NCI-H1105 treated with DMSO at 0.1 percent for 48 hours (cell line): ENCODE results near the gene STRBP.
"Not testable (repeated sequence)": the region's sequence is repeated elsewhere in the genome, so short reads cannot be mapped to it uniquely, and the experiment has no call there.

Experiments used
- DNase-seq: peaks from one replicate; lab custom pipeline; 2025; lab: John Stamatoyannopoulos, UW

STRBP gene

DNA sequence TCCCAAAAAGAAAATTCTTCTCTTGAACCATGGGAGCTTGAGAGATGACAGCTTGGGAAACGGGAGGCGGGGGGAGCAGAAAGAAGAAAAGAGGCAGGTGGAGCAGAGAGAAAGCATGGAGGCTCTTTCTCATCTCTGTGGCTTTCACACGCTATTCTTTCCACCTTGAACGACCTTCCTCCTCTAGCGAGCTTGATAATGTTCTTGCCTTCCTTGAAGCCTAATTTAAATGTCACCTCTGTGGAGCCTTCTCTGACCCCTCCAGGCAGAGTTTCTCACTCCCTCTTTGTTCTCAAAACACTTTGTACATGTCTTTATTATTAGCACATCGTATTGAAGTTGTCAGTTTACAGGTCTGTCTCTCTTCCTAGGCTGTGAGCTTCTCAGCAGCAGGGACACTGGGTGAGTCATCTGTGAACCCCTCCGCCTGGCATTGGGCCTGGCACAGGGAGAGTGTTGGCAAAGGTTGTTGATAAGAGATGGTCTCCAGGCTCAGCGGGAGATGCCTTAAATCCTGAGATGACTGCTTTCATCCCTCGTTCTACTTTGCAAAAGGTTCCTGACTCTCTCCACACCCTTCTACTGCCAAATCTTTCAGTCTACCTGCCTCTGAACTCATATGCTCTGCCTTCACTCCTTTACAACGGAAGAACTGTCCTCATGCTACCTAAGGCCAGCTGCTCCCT is 14.1 kb upstream of the STRBP start:
- no peak for DNase-seq

- DNase-seq = no peak
These were observed 13.4 kb upstream of the STRBP start for GRCh38 chr9:123281659-123282350.

DNA sequence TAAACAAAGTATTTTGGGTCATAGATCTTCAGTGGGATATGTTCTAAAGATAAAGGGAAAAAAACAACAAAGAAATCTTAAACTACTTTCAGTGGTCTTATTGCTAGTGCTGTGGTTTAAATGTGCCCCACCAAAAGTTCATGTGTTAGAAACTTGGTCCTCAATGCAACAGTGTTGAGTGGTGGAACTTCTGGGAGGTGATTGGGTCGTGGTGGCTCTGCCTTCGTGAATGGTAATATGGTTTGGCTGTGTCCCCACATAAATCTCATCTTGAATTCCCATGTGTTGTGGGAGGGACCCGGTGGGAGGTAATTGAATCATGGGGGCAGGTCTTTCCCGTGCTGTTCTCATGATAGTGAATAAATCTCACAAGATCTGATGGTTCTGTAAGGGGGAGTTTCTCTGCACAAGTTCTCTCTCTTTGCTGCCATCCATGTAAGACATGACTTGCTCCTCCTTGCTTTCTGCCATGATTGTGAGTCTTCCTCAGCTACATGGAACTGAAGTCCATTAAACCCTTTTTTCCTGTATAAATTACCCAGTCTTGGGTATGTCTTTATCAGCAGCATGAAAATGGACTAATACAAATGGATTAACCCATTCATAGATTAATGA is 10.6 kb upstream of the STRBP start:
- not testable (repeated sequence) for DNase-seq

DNA sequence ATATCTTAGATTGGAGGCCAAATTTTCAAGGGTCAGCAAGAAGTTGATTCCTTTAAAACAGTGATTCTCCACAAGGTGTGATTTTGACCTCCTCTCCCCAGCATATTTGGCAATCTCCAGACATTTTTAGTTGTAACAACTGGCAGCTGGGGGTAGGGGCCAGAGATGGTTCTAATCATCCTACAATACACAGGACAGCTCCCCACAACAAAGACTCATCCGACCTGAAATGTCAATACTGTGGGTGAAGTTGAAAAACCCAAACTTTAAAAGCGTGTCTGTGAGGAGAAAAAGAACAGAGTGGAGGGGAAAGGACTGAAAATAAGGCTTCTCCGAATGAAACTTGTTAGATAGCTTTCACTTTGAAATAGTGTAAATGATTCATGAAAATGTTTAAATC is 10.0 kb upstream of the STRBP start:
- DNase-seq = no peak

DNA sequence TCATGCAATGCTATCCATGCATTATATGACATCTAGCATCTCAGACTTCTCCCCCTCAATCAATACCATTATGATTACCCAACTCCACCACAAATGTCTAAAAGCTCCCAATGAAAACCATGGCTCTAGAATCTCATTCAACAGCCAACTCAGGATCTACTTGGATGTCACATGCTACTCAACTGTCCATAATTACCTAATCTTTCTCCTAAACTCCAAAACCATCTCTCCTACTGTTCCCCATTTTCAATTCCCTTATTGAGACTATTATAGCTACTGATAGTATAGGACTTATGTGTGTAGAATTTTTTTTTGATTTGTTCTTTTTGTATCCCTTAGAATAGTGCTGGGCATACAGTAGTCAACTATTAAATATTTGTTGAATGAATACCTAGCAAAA is 8.2 kb upstream of the STRBP start:
- DNase-seq = no peak

DNA sequence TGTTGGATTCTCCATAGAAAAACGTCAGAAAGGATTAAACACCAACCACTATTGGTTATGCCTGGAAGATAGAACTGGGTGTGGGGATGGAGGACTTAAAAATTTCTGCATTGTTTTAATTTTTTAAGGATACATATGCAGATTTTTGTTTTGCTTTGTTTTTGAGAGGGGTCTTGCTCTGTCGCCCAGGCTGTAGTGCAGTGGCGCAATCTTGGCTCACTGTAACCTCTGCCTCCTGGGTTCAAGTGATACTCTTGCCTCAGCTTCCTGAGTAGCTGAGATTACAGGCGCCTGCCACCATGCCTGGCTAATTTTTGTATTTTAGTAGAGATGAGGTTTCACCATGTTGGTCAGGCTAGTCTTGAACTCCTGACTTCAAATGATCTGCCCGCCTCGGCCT is 2.7 kb upstream of the STRBP start:
- not testable (repeated sequence) for DNase-seq

DNA sequence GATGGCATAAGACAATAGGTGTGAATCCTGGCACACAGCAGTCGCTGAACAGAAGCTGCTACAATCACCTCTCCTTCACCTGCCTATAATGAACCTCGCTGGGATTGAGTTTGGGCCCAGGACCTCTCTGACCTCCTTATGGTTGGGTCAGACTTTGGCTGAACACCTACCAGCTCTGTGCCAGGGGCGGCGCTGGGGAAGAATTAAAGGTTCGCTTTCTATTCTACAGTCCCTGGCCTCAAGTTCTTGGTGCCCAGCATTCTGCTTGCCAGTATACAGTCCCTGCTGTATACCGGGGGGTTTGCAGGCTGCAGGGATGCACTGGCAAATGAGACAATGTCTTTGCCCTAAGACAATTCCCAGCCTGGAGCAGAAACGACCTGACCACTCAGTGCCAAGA is 895 bp upstream of the STRBP start:
- DNase-seq = no peak

DNA sequence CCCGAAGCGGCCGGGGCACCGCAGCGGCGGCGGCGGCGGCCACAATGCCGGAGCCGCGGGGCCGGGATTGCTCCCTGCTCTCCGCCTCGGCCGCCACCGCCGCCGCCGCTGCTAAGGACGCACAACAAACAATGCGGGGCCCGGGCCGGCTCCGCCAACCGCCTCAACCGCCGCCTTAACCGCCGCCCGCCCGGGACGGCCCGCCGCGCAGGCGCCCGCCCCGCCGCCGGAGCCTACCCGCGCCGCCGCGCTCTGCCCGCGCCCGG is 254 bp downstream of the STRBP start:
- DNase-seq = no peak

GRCh38 chr9:123267481-123268198 is 746 bp downstream of the STRBP start:
- no peak for DNase-seq

DNA sequence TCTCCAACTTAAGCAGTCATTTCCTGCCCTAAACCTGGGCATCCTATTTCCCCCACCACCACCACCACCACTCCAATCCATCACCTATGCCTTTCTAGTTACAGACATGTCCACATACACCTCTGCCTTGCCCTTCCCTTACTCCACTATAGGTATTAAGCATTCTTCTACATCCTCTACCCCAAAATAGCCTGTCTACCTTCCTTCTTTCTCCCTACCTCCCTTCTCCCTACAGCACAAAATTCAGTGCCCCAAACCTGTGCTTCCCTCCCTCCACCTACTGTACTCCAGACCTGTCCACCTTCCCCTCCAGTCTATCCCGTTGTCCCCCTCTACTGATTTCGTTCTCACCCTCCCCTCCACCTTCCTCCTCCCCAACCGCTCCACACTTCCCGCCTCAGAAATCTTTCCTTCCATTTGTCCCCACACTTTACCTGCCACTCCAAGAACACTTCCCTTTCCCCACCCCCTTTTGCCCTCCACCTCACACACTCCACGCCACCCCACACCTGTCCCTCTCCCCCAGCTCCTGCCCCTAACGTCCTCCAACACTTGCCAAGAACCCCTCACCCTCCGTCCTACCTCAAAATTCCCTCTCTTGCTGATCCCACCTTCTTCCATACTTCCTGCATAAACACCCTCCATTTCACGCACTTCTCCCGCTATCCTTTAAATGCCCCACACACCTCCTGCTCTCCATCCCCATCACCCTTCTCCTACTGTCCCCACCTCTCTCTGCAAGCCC is 1.6 kb downstream of the STRBP start:
- DNase-seq = no peak

GRCh38 chr9:123265833-123266232 is 2.6 kb downstream of the STRBP start:
- no peak for DNase-seq

DNA sequence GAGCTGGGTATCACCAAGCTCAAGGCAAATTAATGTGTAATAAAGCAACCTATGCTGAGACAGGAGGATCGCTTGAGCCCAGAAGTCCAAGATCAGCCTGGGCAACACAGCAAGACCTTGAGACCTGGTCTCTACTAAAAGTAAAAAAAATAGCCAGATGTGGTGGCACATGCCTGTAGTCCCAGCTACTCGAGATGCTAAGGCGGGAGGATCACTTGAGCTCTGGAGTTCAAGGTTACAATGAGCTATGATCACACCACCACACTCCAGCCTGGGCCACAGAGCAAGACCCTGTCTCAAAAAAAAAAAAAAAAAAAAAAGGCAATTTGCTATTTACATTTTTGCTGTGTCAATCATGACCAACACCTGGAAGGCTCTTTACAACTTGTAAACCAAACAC is 5.2 kb downstream of the STRBP start:
- DNase-seq = no peak

GRCh38 chr9:123262338-123262737 is 6.0 kb downstream of the STRBP start:
- DNase-seq = no peak

GRCh38 chr9:123261006-123261677 is 7.2 kb downstream of the STRBP start:
- no peak for DNase-seq

- no peak for DNase-seq
These were observed 8.0 kb downstream of the STRBP start for GRCh38 chr9:123260340-123260739.

GRCh38 chr9:123257276-123257675 is 11.1 kb downstream of the STRBP start:
- DNase-seq = no peak

DNA sequence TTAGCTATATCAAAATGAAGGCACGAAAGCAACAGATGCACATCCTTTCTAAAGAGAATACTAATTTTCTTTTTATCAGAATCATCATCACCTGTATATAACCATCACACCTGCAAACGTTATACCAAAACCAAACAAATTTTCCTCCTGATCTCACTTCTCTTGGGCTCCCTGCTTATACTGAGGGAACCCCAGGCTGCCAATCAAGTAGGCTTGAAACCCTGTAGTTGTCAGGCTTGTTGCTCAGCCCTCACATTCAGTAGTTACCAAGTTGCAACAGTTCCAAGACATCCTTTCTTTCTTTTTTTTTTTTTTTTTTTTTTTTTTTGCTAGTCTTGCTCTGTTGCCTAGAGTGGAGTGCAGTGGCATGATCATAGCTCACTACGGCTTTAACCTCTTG is 12.7 kb downstream of the STRBP start:
- DNase-seq = no peak

GRCh38 chr9:123253204-123253603 is 15.2 kb downstream of the STRBP start:
- DNase-seq = no peak

DNA sequence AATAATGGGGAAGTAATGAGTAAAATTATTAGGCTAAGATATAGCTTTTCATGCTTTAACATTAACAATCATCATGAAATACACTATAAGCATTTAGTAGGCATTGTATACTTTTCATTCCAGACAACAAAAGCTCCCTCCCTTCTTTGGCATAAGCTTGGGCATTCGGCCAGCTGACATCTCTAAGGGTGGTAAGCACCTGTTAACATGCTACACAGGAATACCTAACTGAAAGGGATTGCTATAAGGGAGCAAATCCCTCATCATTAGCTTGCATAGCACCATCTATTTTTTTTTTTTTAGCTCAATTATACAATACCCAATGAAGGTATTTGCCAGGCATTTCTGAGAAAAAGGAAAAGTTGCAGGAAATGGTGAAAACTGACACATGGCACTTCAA is 16.6 kb downstream of the STRBP start:
- peak; percentile 79 for DNase-seq

- no peak for DNase-seq
These were observed 17.1 kb downstream of the STRBP start for GRCh38 chr9:123251324-123251723.

- no peak for DNase-seq
These were observed 17.9 kb downstream of the STRBP start for GRCh38 chr9:123250504-123250903.

DNA sequence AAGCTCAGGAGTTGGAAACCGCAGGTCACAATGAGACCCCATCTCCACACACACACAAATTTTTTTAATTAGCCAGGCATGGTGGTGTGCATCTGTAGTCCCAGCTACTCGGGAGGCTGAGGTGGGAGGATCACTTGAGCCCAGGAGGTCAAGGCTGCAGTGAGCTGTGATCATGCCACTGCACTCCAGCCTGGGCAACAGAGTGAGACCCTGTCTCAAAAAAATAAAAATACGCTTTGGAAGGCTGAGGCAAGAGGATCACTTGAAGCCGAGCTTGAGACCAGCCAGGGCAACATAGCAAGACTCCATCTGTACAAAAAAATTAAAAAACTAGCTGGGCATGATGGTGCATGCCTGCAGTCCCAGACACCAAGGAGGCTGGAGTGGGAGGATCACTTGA is 19.2 kb downstream of the STRBP start:
- DNase-seq = not testable (repeated sequence)
